ENCODE results near the gene ITPA. TPM values are rescaled to one million over a fixed set of nuclear protein-coding genes. Genes with fewer than 3 reads are reported as not detected.

The ITPA gene
- total RNA-seq, 1 experiment from 2014 or later = 104 TPM

DNA sequence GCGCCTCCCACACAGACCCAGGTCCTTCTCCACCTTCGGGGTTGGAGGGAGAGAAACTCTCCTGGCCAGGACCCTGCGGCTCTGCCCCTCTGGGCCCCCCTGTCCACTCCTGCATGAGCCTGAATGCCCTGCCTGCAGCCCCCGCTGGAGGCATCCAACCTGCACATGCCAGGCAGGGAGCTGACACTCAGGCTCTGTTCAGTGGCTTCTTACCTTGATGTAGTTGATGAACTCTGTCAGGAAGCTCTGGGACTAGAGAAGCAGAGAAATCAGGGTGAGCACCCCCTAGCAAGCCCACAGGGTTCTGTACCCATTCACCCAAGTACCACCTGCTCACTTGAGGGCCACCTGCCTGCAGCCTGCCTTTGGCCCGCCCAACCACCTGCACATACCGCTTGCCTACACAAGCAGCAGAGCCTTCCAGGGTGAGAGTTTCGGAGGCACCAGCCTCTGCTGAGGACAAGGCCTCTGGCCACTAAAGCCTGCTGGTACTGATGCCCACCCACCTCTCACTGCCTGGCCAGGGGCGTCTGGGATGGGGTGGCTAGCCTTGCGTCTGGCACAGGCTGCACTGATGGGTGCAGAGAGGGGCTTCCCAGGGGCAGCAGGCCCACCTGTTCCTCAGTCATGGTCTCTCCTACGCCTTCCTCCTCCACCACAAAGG is 14.5 kb upstream of the ITPA start:
- no peak overlapping the region for H3K27ac Mint-ChIP-seq
- POLR2A ChIA-PET = no interaction called here
- peaks cover 4% of the 10 kb centered on the region for H3K4me1 Mint-ChIP-seq
- H3K9me3 Mint-ChIP-seq = no peaks in the 10 kb centered on the region
- no peaks in the 10 kb centered on the region for H3K27me3 Mint-ChIP-seq (ENCODE audit: low read depth)
- DNase-seq (ENCODE audit: low spot score) (no peak), ATAC-seq (no peak)
- TF ChIP-seq, protein P1, sequence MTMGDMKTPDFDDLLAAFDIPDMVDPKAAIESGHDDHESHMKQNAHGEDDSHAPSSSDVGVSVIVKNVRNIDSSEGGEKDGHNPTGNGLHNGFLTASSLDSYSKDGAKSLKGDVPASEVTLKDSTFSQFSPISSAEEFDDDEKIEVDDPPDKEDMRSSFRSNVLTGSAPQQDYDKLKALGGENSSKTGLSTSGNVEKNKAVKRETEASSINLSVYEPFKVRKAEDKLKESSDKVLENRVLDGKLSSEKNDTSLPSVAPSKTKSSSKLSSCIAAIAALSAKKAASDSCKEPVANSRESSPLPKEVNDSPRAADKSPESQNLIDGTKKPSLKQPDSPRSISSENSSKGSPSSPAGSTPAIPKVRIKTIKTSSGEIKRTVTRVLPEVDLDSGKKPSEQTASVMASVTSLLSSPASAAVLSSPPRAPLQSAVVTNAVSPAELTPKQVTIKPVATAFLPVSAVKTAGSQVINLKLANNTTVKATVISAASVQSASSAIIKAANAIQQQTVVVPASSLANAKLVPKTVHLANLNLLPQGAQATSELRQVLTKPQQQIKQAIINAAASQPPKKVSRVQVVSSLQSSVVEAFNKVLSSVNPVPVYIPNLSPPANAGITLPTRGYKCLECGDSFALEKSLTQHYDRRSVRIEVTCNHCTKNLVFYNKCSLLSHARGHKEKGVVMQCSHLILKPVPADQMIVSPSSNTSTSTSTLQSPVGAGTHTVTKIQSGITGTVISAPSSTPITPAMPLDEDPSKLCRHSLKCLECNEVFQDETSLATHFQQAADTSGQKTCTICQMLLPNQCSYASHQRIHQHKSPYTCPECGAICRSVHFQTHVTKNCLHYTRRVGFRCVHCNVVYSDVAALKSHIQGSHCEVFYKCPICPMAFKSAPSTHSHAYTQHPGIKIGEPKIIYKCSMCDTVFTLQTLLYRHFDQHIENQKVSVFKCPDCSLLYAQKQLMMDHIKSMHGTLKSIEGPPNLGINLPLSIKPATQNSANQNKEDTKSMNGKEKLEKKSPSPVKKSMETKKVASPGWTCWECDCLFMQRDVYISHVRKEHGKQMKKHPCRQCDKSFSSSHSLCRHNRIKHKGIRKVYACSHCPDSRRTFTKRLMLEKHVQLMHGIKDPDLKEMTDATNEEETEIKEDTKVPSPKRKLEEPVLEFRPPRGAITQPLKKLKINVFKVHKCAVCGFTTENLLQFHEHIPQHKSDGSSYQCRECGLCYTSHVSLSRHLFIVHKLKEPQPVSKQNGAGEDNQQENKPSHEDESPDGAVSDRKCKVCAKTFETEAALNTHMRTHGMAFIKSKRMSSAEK (CRISPR knock-in tag; IDR thresholded peaks at IDR 0.05; ENCODE audit: borderline replicate concordance) = no peak
- TF ChIP-seq ZNF219 (CRISPR knock-in tag; IDR thresholded peaks at IDR 0.05; ENCODE audit: borderline replicate concordance) (no peak), OVOL2 (CRISPR knock-in tag; IDR thresholded peaks at IDR 0.05; ENCODE audit: borderline replicate concordance) (no peak), GRHL2 (CRISPR knock-in tag; IDR thresholded peaks at IDR 0.05; ENCODE audit: insufficient replicate concordance, severe bottlenecking) (no peak), GABPB1 (CRISPR knock-in tag; IDR thresholded peaks at IDR 0.05) (no peak), NR3C1 (CRISPR knock-in tag; conservative IDR thresholded peaks at IDR 0.05; ENCODE audit: low read depth) (no peak), TEAD1 (CRISPR knock-in tag; IDR thresholded peaks at IDR 0.05) (no peak), PRRX2 (CRISPR knock-in tag; IDR thresholded peaks at IDR 0.05) (no peak), NR2C2 (CRISPR knock-in tag; IDR thresholded peaks at IDR 0.05) (no peak), SP1 (CRISPR knock-in tag; conservative IDR thresholded peaks at IDR 0.05) (no peak), ZNF232 (CRISPR knock-in tag; IDR thresholded peaks at IDR 0.05) (no peak), HMGA2 (CRISPR knock-in tag; IDR thresholded peaks at IDR 0.05) (no peak), SOX15 (CRISPR knock-in tag; IDR thresholded peaks at IDR 0.05) (no peak), ZBTB21 (CRISPR knock-in tag; IDR thresholded peaks at IDR 0.05; ENCODE audit: borderline replicate concordance) (no peak)
- TF ChIP-seq, protein P2, sequence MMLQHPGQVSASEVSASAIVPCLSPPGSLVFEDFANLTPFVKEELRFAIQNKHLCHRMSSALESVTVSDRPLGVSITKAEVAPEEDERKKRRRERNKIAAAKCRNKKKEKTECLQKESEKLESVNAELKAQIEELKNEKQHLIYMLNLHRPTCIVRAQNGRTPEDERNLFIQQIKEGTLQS (CRISPR knock-in tag; conservative IDR thresholded peaks at IDR 0.05) = no peak
- H3K36me3 Mint-ChIP-seq = peaks cover 68% of the 10 kb centered on the region
- no peak overlapping the region for H3K4me3 Mint-ChIP-seq
- CTCF ChIA-PET = no interaction called here

DNA sequence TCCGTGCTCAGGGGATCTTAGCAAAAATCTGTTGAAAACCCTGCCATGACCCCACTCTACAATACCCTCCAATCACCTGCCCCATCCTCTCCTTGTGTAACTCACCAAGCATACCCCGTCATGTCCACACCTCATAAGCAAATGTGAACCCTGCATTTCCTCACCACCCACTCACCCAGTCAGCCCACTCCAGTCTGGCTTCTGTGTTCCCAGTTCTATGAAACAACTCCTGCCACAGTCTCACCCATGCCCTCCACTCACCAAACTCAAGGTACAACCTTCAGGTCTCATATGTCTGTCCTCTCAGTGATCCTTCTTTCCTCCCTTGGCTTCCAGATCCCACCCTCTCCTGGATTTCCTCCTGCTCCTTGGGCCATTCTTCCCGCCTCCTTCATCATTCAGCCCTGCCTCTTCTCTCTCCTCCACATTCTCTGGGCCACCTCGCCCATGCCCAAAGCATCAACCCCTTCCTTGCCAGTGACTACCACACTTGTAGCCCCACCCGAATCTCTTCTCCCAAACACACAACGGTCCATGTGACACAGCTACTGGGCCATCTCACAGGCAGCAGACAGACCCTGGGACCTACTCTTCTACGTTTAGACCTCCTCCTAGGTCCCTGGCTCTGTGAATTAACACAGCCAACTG is 13.6 kb upstream of the ITPA start:
- no peak overlapping the region for H3K4me3 Mint-ChIP-seq
- no peaks in the 10 kb centered on the region for H3K9me3 Mint-ChIP-seq
- peaks cover 70% of the 10 kb centered on the region for H3K36me3 Mint-ChIP-seq
- H3K4me1 Mint-ChIP-seq = no peaks in the 10 kb centered on the region
- no peak for ATAC-seq
- POLR2A ChIA-PET = interaction anchor here (0.7 kb wide), 1 partner anchor 11 kb away, joined by 3 read pairs; no protein-coding TSS in a partner anchor
- no peak for TF ChIP-seq ZNF121 (CRISPR knock-in tag; IDR thresholded peaks at IDR 0.05)
- TF ChIP-seq, protein P3, sequence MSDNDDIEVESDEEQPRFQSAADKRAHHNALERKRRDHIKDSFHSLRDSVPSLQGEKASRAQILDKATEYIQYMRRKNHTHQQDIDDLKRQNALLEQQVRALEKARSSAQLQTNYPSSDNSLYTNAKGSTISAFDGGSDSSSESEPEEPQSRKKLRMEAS (CRISPR knock-in tag; IDR thresholded peaks at IDR 0.05) = no peak
- no peak for TF ChIP-seq SP1 (CRISPR knock-in tag; conservative IDR thresholded peaks at IDR 0.05)
- TF ChIP-seq KAT7 (CRISPR knock-in tag; IDR thresholded peaks at IDR 0.05; ENCODE audit: borderline replicate concordance) = no peak
- TF ChIP-seq MYBL2 (CRISPR knock-in tag; IDR thresholded peaks at IDR 0.05) = no peak
- no peak overlapping the region for H3K27ac Mint-ChIP-seq
- CTCF ChIA-PET = no interaction called here
- no peak for DNase-seq (ENCODE audit: low spot score)
- H3K27me3 Mint-ChIP-seq (ENCODE audit: low read depth) = no peaks in the 10 kb centered on the region

DNA sequence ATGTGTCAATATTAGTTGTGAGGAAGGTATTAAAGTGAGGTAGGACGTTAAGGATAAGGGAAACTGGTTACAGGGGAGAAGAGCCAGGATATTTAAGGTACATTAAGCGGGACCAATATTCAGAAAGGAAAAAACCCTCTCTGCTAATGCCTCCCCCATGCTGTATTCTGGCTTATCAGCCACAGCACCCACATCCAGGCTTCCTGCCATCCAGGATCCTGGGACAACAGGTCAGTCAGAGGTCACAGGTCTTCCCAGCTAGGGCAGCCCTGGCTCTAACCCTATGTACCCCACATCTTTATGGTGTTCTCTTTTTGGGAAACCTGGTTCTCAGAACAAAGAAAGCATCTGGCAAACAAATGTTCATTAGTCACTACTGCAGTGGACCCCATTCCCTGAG is 10.1 kb upstream of the ITPA start:
- no peak overlapping the region for H3K27ac Mint-ChIP-seq
- POLR2A ChIA-PET = no interaction called here
- no peak overlapping the region for H3K4me3 Mint-ChIP-seq
- CTCF ChIA-PET = no interaction called here
- H3K9me3 Mint-ChIP-seq = no peaks in the 10 kb centered on the region
- ATAC-seq (no peak), DNase-seq (ENCODE audit: low spot score) (no peak)
- H3K4me1 Mint-ChIP-seq = peaks cover 5% of the 10 kb centered on the region
- peaks cover 54% of the 10 kb centered on the region for H3K36me3 Mint-ChIP-seq
- no peaks in the 10 kb centered on the region for H3K27me3 Mint-ChIP-seq (ENCODE audit: low read depth)
- TF ChIP-seq CBFB (CRISPR knock-in tag; IDR thresholded peaks at IDR 0.05; ENCODE audit: low read depth) (no peak), GRHL2 (CRISPR knock-in tag; IDR thresholded peaks at IDR 0.05; ENCODE audit: insufficient replicate concordance, severe bottlenecking) (no peak), GTF2I (CRISPR knock-in tag; conservative IDR thresholded peaks at IDR 0.05) (no peak), NFATC4 (CRISPR knock-in tag; IDR thresholded peaks at IDR 0.05) (no peak), PRRX2 (CRISPR knock-in tag; IDR thresholded peaks at IDR 0.05) (no peak), CREB1 (CRISPR knock-in tag; IDR thresholded peaks at IDR 0.05) (no peak)
- TF ChIP-seq, protein P4, sequence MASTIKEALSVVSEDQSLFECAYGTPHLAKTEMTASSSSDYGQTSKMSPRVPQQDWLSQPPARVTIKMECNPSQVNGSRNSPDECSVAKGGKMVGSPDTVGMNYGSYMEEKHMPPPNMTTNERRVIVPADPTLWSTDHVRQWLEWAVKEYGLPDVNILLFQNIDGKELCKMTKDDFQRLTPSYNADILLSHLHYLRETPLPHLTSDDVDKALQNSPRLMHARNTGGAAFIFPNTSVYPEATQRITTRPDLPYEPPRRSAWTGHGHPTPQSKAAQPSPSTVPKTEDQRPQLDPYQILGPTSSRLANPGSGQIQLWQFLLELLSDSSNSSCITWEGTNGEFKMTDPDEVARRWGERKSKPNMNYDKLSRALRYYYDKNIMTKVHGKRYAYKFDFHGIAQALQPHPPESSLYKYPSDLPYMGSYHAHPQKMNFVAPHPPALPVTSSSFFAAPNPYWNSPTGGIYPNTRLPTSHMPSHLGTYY (CRISPR knock-in tag; IDR thresholded peaks at IDR 0.05) = no peak
- TF ChIP-seq, protein P5, sequence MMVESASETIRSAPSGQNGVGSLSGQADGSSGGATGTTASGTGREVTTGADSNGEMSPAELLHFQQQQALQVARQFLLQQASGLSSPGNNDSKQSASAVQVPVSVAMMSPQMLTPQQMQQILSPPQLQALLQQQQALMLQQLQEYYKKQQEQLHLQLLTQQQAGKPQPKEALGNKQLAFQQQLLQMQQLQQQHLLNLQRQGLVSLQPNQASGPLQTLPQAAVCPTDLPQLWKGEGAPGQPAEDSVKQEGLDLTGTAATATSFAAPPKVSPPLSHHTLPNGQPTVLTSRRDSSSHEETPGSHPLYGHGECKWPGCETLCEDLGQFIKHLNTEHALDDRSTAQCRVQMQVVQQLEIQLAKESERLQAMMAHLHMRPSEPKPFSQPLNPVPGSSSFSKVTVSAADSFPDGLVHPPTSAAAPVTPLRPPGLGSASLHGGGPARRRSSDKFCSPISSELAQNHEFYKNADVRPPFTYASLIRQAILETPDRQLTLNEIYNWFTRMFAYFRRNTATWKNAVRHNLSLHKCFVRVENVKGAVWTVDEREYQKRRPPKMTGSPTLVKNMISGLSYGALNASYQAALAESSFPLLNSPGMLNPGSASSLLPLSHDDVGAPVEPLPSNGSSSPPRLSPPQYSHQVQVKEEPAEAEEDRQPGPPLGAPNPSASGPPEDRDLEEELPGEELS (CRISPR knock-in tag; IDR thresholded peaks at IDR 0.05) = no peak
